Thyroid gland (tissue), 4 donors: ENCODE results near the gene LENG1.

ENCODE experiments used
- POLR2A ChIP-seq, 2 donors: fragments of 450-650 bp; IDR thresholded peaks; one replicate each; pipeline ENCODE4 v1.6.1; 2017; ENCODE audit warnings: antibody characterized with exemption in 2 of 2, mild to moderate bottlenecking in 2 of 2, moderate library complexity in 1 of 2
- TF ChIP-seq, protein P1 (sequence below), 6 experiments: fragments of 200-600 bp in 3 of 6; fragments of 450-650 bp in 3 of 6; sonication (generic) in 3 of 6; IDR thresholded peaks; one replicate each; pipeline ENCODE4 v1.5.1; 2016 to 2019; ENCODE audit warnings: antibody characterized with exemption in 6 of 6, mild to moderate bottlenecking in 2 of 6, inconsistent platforms in 1 of 6, moderate library complexity in 1 of 6

DNA sequence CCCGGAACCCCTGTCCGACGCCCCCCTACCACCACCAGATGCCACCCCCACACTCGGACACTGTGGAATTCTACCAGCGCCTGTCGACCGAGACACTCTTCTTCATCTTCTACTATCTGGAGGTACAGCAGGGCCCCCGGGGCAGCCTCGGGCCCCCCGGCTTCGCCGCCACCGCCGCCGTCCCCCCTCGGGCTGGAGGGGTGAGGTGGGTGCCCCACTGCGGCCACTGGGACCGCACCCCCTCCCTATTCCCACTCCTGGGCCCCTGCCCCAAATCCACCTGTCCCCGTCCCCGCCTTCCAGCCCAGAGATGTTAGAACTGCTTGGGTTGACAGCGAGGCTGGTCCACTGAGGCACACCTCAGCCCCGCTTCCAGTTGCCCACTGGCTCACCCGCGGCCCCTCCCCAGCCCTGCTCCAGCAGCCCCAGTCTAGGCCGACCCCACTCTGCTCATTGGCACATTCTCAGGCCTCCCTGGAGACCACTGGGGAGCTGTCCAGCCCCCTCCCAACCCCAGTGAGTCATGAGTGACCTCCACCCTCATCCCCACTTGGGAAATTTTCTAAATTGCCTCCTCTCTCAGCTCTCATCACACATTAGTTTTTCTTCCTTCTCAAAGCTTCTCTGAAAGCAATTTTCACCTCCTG is 6.5 kb downstream of the LENG1 start:
- TF ChIP-seq, protein P1, sequence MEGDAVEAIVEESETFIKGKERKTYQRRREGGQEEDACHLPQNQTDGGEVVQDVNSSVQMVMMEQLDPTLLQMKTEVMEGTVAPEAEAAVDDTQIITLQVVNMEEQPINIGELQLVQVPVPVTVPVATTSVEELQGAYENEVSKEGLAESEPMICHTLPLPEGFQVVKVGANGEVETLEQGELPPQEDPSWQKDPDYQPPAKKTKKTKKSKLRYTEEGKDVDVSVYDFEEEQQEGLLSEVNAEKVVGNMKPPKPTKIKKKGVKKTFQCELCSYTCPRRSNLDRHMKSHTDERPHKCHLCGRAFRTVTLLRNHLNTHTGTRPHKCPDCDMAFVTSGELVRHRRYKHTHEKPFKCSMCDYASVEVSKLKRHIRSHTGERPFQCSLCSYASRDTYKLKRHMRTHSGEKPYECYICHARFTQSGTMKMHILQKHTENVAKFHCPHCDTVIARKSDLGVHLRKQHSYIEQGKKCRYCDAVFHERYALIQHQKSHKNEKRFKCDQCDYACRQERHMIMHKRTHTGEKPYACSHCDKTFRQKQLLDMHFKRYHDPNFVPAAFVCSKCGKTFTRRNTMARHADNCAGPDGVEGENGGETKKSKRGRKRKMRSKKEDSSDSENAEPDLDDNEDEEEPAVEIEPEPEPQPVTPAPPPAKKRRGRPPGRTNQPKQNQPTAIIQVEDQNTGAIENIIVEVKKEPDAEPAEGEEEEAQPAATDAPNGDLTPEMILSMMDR (IDR thresholded peaks at IDR 0.05) = no peak
- TF ChIP-seq POLR2A (IDR thresholded peaks at IDR 0.05) = no peak
